HEK293 (cell line): ENCODE measurements around the gene MRPL20.

ENCODE experiments used
- GLIS1 ChIP-seq: fragments of 450-650 bp; formaldehyde crosslinking; IDR thresholded peaks from 2 replicates; pipeline ENCODE4 v1.5.1; 2016; ENCODE audit warnings: missing biosample characterization, missing genetic modification characterization
- GLIS2 ChIP-seq: fragments of 450-650 bp; formaldehyde crosslinking; IDR thresholded peaks from 2 replicates; pipeline ENCODE4 v1.5.1; 2016; ENCODE audit warnings: missing biosample characterization, missing genetic modification characterization
- OVOL3 ChIP-seq: fragments of 450-650 bp; formaldehyde crosslinking; IDR thresholded peaks from 2 replicates; pipeline ENCODE4 v1.5.1; 2016; ENCODE audit warnings: missing biosample characterization, missing genetic modification characterization
- PBX3 ChIP-seq: sonication (generic); formaldehyde crosslinking; IDR thresholded peaks from 2 replicates; pipeline ENCODE4 v1.8.1; 2022; ENCODE audit warnings: mild to moderate bottlenecking, moderate library complexity, missing genetic modification reagents
- PRDM2 ChIP-seq: fragments of 450-650 bp; formaldehyde crosslinking; IDR thresholded peaks from 2 replicates; pipeline ENCODE4 v1.5.1; 2016; ENCODE audit warnings: missing biosample characterization, missing genetic modification characterization, borderline replicate concordance
- RBAK ChIP-seq: fragments of 450-650 bp; formaldehyde crosslinking; IDR thresholded peaks from 2 replicates; pipeline ENCODE4 v1.5.1; 2016; ENCODE audit warnings: missing biosample characterization, missing genetic modification characterization
- SCRT1 ChIP-seq: fragments of 450-650 bp; formaldehyde crosslinking; IDR thresholded peaks from 2 replicates; pipeline ENCODE4 v1.5.1; 2016; ENCODE audit warnings: missing biosample characterization, missing genetic modification characterization, borderline replicate concordance
- YY1 ChIP-seq: fragments of 450-650 bp; formaldehyde crosslinking; IDR thresholded peaks from 2 replicates; pipeline ENCODE4 v1.5.1; 2018; ENCODE audit warnings: missing biosample characterization, missing genetic modification characterization
- ZBTB21 ChIP-seq: fragments of 450-650 bp; formaldehyde crosslinking; IDR thresholded peaks from 2 replicates; pipeline ENCODE4 v1.5.1; 2017; ENCODE audit warnings: missing biosample characterization, missing genetic modification characterization
- ZBTB8A ChIP-seq: fragments of 450-650 bp; formaldehyde crosslinking; IDR thresholded peaks from 2 replicates; pipeline ENCODE4 v1.5.1; 2016; ENCODE audit warnings: missing biosample characterization, missing genetic modification characterization
- ZNF112 ChIP-seq: fragments of 450-650 bp; formaldehyde crosslinking; IDR thresholded peaks from 2 replicates; pipeline ENCODE4 v1.5.0; 2017; ENCODE audit warnings: missing biosample characterization, missing genetic modification characterization
- ZNF175 ChIP-seq: fragments of 450-650 bp; formaldehyde crosslinking; IDR thresholded peaks from 2 replicates; pipeline ENCODE4 v1.5.1; 2016; ENCODE audit warnings: missing biosample characterization, missing genetic modification characterization
- ZNF19 ChIP-seq: fragments of 450-650 bp; formaldehyde crosslinking; IDR thresholded peaks from 2 replicates; pipeline ENCODE4; 2016; ENCODE audit warnings: missing biosample characterization, missing genetic modification characterization, low read depth
- ZNF202 ChIP-seq: fragments of 450-650 bp; formaldehyde crosslinking; IDR thresholded peaks from 2 replicates; pipeline ENCODE4 v1.5.1; 2016; ENCODE audit warnings: missing biosample characterization, missing genetic modification characterization, borderline replicate concordance
- ZNF324 ChIP-seq: fragments of 450-650 bp; formaldehyde crosslinking; IDR thresholded peaks from 2 replicates; pipeline ENCODE4 v1.5.1; 2016; ENCODE audit warnings: missing biosample characterization, missing genetic modification characterization
- ZNF548 ChIP-seq: fragments of 450-650 bp; formaldehyde crosslinking; IDR thresholded peaks from 2 replicates; pipeline ENCODE4 v1.5.1; 2016; ENCODE audit warnings: missing biosample characterization, missing genetic modification characterization
- ZNF610 ChIP-seq: fragments of 450-650 bp; formaldehyde crosslinking; IDR thresholded peaks from 2 replicates; pipeline ENCODE4 v1.5.1; 2016; ENCODE audit warnings: missing biosample characterization, missing genetic modification characterization, borderline replicate concordance
- ZNF624 ChIP-seq: fragments of 450-650 bp; formaldehyde crosslinking; IDR thresholded peaks from 2 replicates; pipeline ENCODE4 v1.5.1; 2017; ENCODE audit warnings: missing biosample characterization, missing genetic modification characterization
- ZNF670 ChIP-seq: fragments of 450-650 bp; formaldehyde crosslinking; IDR thresholded peaks from 2 replicates; pipeline ENCODE4 v1.5.1; 2016; ENCODE audit warnings: missing biosample characterization, missing genetic modification characterization, low read depth
- ZNF747 ChIP-seq: fragments of 450-650 bp; formaldehyde crosslinking; IDR thresholded peaks from 2 replicates; pipeline ENCODE4 v1.5.1; 2016; ENCODE audit warnings: missing biosample characterization, missing genetic modification characterization
- ZNF792 ChIP-seq: fragments of 450-650 bp; formaldehyde crosslinking; IDR thresholded peaks from 2 replicates; pipeline ENCODE4 v1.5.1; 2016; ENCODE audit warnings: missing biosample characterization, missing genetic modification characterization
- ZNF830 ChIP-seq: fragments of 450-650 bp; IDR thresholded peaks from 2 replicates; pipeline ENCODE4 v1.5.0; 2018; ENCODE audit warnings: missing biosample characterization, missing genetic modification characterization, low read depth, mild to moderate bottlenecking, moderate library complexity
- ZXDB ChIP-seq: fragments of 450-650 bp; formaldehyde crosslinking; IDR thresholded peaks from 2 replicates; pipeline ENCODE4 v1.5.1; 2016; ENCODE audit warnings: missing biosample characterization, missing genetic modification characterization
- TF ChIP-seq, protein P1 (sequence below): fragments of 450-650 bp; formaldehyde crosslinking; IDR thresholded peaks from 2 replicates; pipeline ENCODE4 v1.5.1; 2017; ENCODE audit warnings: missing biosample characterization, missing genetic modification characterization
- TF ChIP-seq, protein P2 (sequence below): fragments of 450-650 bp; formaldehyde crosslinking; IDR thresholded peaks from 2 replicates; pipeline ENCODE4 v1.5.1; 2016; ENCODE audit warnings: missing biosample characterization, missing genetic modification characterization

MRPL20 gene

DNA sequence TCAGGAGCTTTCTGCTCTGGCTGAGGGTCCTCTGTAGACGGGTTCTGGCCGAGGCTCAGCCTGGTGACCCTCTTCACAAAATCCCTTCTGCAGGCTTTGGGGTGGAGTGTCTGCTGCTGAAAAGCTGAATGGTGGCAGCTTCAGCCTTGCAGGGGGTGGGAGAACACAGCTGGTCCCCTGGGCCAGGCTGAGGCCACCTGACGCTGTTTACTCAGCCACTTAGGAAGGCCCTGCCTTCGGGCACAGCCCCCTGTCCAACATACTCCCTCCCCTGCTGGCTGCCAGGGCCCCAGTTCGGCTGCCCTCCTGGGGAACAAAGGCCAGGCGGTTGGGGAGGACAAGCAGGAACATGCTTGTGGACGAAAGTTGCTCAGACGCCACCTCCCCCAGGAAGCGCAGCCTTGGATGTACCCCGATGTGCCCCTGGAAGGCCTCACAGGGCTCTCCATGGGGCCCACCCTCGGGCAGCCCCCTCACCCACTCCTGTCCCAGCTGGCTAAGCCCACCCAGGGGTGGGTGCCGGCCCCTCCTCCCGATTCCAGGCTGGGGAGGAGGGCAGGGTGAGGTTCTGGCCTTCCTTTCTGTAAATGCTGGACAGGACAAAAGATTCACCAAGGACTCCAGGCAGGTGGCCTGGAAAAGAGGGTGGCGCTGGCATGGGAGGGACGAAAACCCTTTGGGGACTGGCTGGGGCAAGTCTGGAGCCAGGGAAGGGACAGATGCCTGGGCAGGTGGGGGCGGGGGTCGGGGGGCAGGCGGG is 14.2 kb upstream of the MRPL20 start, which contains the start of gene ANKRD65 (continued):
- TF ChIP-seq ZBTB8A (tag by site-specific recombination) (peak; percentile 53; the same call in 1 of the 2 replicates), SCRT1 (tag by site-specific recombination) (no peak), ZNF548 (tag by site-specific recombination) (no peak), OVOL3 (tag by site-specific recombination) (no peak), ZNF747 (tag by site-specific recombination) (no peak), ZNF670 (no peak), ZXDB (tag by site-specific recombination) (no peak), PBX3 (CRISPR knock-in tag) (no peak), RBAK (no peak), ZNF624 (no peak), ZBTB21 (tag by site-specific recombination) (no peak), YY1 (tag by site-specific recombination) (no peak), ZNF324 (tag by site-specific recombination) (no peak), ZNF112 (no peak), ZNF175 (tag by site-specific recombination) (no peak), ZNF610 (no peak), GLIS2 (peak; percentile 59; the same call in 1 of the 2 replicates), ZNF202 (no peak), ZNF19 (no peak), ZNF830 (tag by site-specific recombination) (no peak), ZNF792 (tag by site-specific recombination) (no peak), GLIS1 (tag by site-specific recombination) (peak; percentile 99), PRDM2 (tag by site-specific recombination) (no peak)
- TF ChIP-seq, protein P1, sequence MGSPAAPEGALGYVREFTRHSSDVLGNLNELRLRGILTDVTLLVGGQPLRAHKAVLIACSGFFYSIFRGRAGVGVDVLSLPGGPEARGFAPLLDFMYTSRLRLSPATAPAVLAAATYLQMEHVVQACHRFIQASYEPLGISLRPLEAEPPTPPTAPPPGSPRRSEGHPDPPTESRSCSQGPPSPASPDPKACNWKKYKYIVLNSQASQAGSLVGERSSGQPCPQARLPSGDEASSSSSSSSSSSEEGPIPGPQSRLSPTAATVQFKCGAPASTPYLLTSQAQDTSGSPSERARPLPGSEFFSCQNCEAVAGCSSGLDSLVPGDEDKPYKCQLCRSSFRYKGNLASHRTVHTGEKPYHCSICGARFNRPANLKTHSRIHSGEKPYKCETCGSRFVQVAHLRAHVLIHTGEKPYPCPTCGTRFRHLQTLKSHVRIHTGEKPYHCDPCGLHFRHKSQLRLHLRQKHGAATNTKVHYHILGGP = no peak
- TF ChIP-seq, protein P2, sequence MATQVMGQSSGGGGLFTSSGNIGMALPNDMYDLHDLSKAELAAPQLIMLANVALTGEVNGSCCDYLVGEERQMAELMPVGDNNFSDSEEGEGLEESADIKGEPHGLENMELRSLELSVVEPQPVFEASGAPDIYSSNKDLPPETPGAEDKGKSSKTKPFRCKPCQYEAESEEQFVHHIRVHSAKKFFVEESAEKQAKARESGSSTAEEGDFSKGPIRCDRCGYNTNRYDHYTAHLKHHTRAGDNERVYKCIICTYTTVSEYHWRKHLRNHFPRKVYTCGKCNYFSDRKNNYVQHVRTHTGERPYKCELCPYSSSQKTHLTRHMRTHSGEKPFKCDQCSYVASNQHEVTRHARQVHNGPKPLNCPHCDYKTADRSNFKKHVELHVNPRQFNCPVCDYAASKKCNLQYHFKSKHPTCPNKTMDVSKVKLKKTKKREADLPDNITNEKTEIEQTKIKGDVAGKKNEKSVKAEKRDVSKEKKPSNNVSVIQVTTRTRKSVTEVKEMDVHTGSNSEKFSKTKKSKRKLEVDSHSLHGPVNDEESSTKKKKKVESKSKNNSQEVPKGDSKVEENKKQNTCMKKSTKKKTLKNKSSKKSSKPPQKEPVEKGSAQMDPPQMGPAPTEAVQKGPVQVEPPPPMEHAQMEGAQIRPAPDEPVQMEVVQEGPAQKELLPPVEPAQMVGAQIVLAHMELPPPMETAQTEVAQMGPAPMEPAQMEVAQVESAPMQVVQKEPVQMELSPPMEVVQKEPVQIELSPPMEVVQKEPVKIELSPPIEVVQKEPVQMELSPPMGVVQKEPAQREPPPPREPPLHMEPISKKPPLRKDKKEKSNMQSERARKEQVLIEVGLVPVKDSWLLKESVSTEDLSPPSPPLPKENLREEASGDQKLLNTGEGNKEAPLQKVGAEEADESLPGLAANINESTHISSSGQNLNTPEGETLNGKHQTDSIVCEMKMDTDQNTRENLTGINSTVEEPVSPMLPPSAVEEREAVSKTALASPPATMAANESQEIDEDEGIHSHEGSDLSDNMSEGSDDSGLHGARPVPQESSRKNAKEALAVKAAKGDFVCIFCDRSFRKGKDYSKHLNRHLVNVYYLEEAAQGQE (tag by site-specific recombination) = no peak
